Keratinocyte (primary cell): ENCODE measurements around the gene RAB3GAP2. TPM values are rescaled to one million over a fixed set of nuclear protein-coding genes. Genes with fewer than 3 reads are reported as not detected.

Experiments
- DNase-seq: peaks from one replicate; pipeline ENCODE4 v3.0.0-alpha.2; 2011; ENCODE audit warnings: low read depth, missing footprints, low spot score
- FAIRE-seq: peaks from 2 replicates; lab custom pipeline; 2011; peaks lifted over from hg19 to GRCh38; lab: Jason Lieb, UNC
- H2AFZ ChIP-seq: 2 replicates; pipeline ENCODE4 v1.6.0; 2012; ENCODE audit warnings: low read length, control low read depth, inconsistent platforms; ENCODE audit not compliant: control insufficient read depth
- H3K27ac ChIP-seq: 2 replicates; pipeline ENCODE4 v1.5.1; 2011; ENCODE audit warnings: low read length; ENCODE audit not compliant: control insufficient read depth, insufficient read depth
- H3K27me3 ChIP-seq: 3 replicates; pipeline ENCODE4 v1.6.0; 2011; ENCODE audit warnings: low read length; ENCODE audit not compliant: control insufficient read depth, insufficient read depth; ENCODE audit errors: extremely low read depth
- H3K36me3 ChIP-seq, 2 experiments: 2 replicates in 1 of 2; 3 replicates in 1 of 2; pipeline ENCODE4 v1.5.1; 2011; ENCODE audit warnings: low read length in 2 of 2, mild to moderate bottlenecking in 1 of 2; ENCODE audit not compliant: control insufficient read depth in 2 of 2, insufficient read depth in 2 of 2; ENCODE audit errors: extremely low read depth in 1 of 2
- H3K4me1 ChIP-seq: 3 replicates; pipeline ENCODE4 v1.5.1; 2011; ENCODE audit warnings: low read length; ENCODE audit not compliant: control insufficient read depth, insufficient read depth; ENCODE audit errors: extremely low read depth
- H3K4me2 ChIP-seq: 3 replicates; pipeline ENCODE4 v1.6.0; 2011; ENCODE audit warnings: low read depth, low read length; ENCODE audit not compliant: control insufficient read depth, insufficient read depth; ENCODE audit errors: extremely low read depth
- H3K4me3 ChIP-seq, 3 experiments: fragments of 200-600 bp in 1 of 3; sonication (generic) in 1 of 3; 2 replicates in 2 of 3; 3 replicates in 1 of 3; pipeline ENCODE4 v1.5.1; 2011 to 2016; ENCODE audit warnings: low read length in 3 of 3, mild to moderate bottlenecking in 3 of 3, control low read depth in 2 of 3, inconsistent platforms in 1 of 3, low read depth in 1 of 3, mixed read lengths in 1 of 3, mixed run types in 1 of 3, moderate library complexity in 1 of 3; ENCODE audit not compliant: control insufficient read depth in 2 of 3, insufficient read depth in 2 of 3; ENCODE audit errors: extremely low read depth in 1 of 3
- H3K79me2 ChIP-seq: 2 replicates; pipeline ENCODE4 v1.6.0; 2012; ENCODE audit warnings: low read length; ENCODE audit not compliant: control insufficient read depth, insufficient read depth
- H3K9ac ChIP-seq: 3 replicates; pipeline ENCODE4 v1.6.0; 2011; ENCODE audit warnings: low read length; ENCODE audit not compliant: control insufficient read depth, insufficient read depth; ENCODE audit errors: extremely low read depth
- H3K9me1 ChIP-seq: 3 replicates; pipeline ENCODE4 v1.6.0; 2011; ENCODE audit warnings: low read length; ENCODE audit not compliant: control insufficient read depth, insufficient read depth; ENCODE audit errors: extremely low read depth
- H3K9me3 ChIP-seq: 2 replicates; pipeline ENCODE4 v1.5.1; 2012; ENCODE audit warnings: low read depth, low read length; ENCODE audit not compliant: control insufficient read depth
- H4K20me1 ChIP-seq: 3 replicates; pipeline ENCODE4 v1.6.0; 2011; ENCODE audit warnings: low read length; ENCODE audit not compliant: control insufficient read depth, insufficient read depth; ENCODE audit errors: extremely low read depth
- CTCF ChIP-seq, 3 experiments: IDR thresholded peaks in 1 of 3; conservative IDR thresholded peaks in 1 of 3; optimal IDR thresholded peaks in 1 of 3; 2 replicates in 2 of 3; 3 replicates in 1 of 3; pipeline versions ENCODE3 to v1.5.1; 2011; ENCODE audit warnings: low read length in 3 of 3, mild to moderate bottlenecking in 3 of 3, moderate library complexity in 2 of 3, control low read depth in 1 of 3, inconsistent platforms in 1 of 3; ENCODE audit not compliant: insufficient read depth in 2 of 3; ENCODE audit errors: extremely low read depth in 1 of 3
- EZH2 ChIP-seq: IDR thresholded peaks from one replicate; pipeline ENCODE4 v1.6.1; 2012; ENCODE audit warnings: inconsistent platforms, mild to moderate bottlenecking, low read length, moderate library complexity
- dilution Hi-C: fragments of 300-500 bp; cut with MboI; formaldehyde crosslinking; loops from one replicate; pipeline ENCODE4 v1.7.0; 2020; ENCODE audit warnings: low sequenced_read_pairs; ENCODE audit not compliant: extremely low pct_ligation_motif_present
- polyA plus RNA-seq, 5 experiments: library from polyadenylated mRNA; depleted of rRNA in 3 of 5; stranded (reverse) in 3 of 5; stranded (forward) in 1 of 5; unstranded in 1 of 5; fragments of >200 nt; gene quantifications; 1 replicate in 1 of 5; 2 replicates in 3 of 5; 3 replicates in 1 of 5; pipeline versions ENCODE4 v1.2.1 to v1.2.3, GENCODE V29; 2011 to 2012; ENCODE audit warnings: missing spikeins in 2 of 5, low read depth in 1 of 5, low replicate concordance in 1 of 5

Gene RAB3GAP2
- polyA plus RNA-seq, 1 donor (not counting 4 experiments of a cell fraction or from before 2014, with no cell fraction given), result 44.4 TPM

GRCh38 chr1:220224033-220224432 lies 48.2 kb downstream of the RAB3GAP2 start:
- Histone ChIP-seq H3K9me1 (no peaks in the 10 kb centered on the region), H2AFZ (no peak overlapping the region), H3K4me1 (no peaks in the 10 kb centered on the region), H4K20me1 (peaks cover 4% of the 10 kb centered on the region), H3K4me3 (no peak overlapping the region), H3K27ac (no peak overlapping the region), H3K36me3 (peaks cover 0 to 6% of the 10 kb centered on the region in 2 experiments), H3K9ac (no peak overlapping the region), H3K27me3 (no peaks in the 10 kb centered on the region), H3K79me2 (peaks cover 50% of the 10 kb centered on the region), H3K4me2 (no peak overlapping the region), H3K9me3 (no peaks in the 10 kb centered on the region)
- TF ChIP-seq CTCF (optimal IDR thresholded peaks at IDR 0.05 in 1 of 3, IDR thresholded peaks at IDR 0.05 in 1 of 3, conservative IDR thresholded peaks at IDR 0.05 in 1 of 3; ENCODE audit: extremely low read depth in 1 of 3, insufficient read depth in 2 of 3, low read length in 3 of 3), result no peak
- no peak for TF ChIP-seq EZH2
- dilution Hi-C loops, result no loop called here
- DNase-seq, result no peak
- no peak for FAIRE-seq

GRCh38 chr1:220222939-220223338 lies 49.3 kb downstream of the RAB3GAP2 start:
- DNase-seq, result no peak
- no peak for FAIRE-seq
- Histone ChIP-seq H3K9me1 (no peaks in the 10 kb centered on the region), H3K4me1 (no peaks in the 10 kb centered on the region), H3K27ac (no peak overlapping the region), H3K79me2 (peaks cover 49% of the 10 kb centered on the region), H4K20me1 (peaks cover 4% of the 10 kb centered on the region), H3K4me3 (no peak overlapping the region), H3K27me3 (no peaks in the 10 kb centered on the region), H3K9ac (no peak overlapping the region), H3K9me3 (no peaks in the 10 kb centered on the region), H2AFZ (no peak overlapping the region), H3K36me3 (peaks cover 0 to 6% of the 10 kb centered on the region in 2 experiments), H3K4me2 (no peak overlapping the region)
- TF ChIP-seq EZH2 (no peak), CTCF (optimal IDR thresholded peaks at IDR 0.05 in 1 of 3, IDR thresholded peaks at IDR 0.05 in 1 of 3, conservative IDR thresholded peaks at IDR 0.05 in 1 of 3; ENCODE audit: extremely low read depth in 1 of 3, insufficient read depth in 2 of 3, low read length in 3 of 3) (no peak)
- dilution Hi-C loops, result no loop called here
